ENCODE data around the gene G6PD. TPM values are rescaled to one million over a fixed set of nuclear protein-coding genes. Genes with fewer than 3 reads are reported as not detected.

G6PD gene
- total and polyA plus RNA-seq, 2 donors (not counting 3 experiments of a cell fraction or from before 2014, with no cell fraction given): 155 to 159 TPM

DNA sequence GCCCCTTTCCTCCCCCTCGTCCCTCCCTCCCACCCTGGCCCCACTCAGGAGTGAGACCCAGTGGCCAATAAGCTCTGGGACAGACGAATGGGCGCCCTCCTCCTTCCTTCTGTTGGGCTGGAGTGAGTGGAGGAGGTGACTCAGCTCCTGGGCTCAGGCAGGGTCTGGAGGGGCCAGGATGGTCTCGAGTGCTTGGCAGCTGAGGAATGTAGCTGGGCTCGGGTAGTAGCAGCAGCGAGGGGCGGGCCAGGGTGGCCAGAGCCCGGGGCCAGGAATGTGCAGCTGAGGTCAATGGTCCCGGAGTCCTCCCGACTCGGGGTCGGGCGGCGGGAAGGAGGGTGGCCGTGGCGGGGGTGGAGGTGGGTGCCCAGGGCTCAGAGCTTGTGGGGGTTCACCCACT is 15.0 kb downstream of the G6PD start:
- intact Hi-C loops (cut with micrococcal nuclease): no loop called here

More for the DNA sequence above, 15.0 kb downstream of the G6PD start:
- no peak for FAIRE-seq
- peaks cover 5 to 17% of the 10 kb centered on the region in 2 experiments for H3K36me3 ChIP-seq (ENCODE audit: control insufficient read depth in 2 of 2, extremely low read depth in 1 of 2, insufficient read depth in 2 of 2, low read length in 2 of 2)
- no peak overlapping the region for H3K4me3 ChIP-seq (replicated peaks in 1 of 3; ENCODE audit: insufficient read depth in 1 of 3, low read depth in 1 of 3, low read length in 3 of 3)
- dilution Hi-C loops (cut with MboI; ENCODE audit: extremely low pct_ligation_motif_present, low sequenced_read_pairs): no loop called here
- H2AFZ ChIP-seq (ENCODE audit: low read depth, low read length): no peak overlapping the region
- H3K27me3 ChIP-seq (ENCODE audit: control insufficient read depth in 2 of 2, insufficient read depth in 2 of 2, low read length in 2 of 2): no peaks in the 10 kb centered on the region
- no peak overlapping the region for H3K4me2 ChIP-seq (ENCODE audit: insufficient read depth, low read length)
- no peaks in the 10 kb centered on the region for H4K20me1 ChIP-seq (replicated peaks; ENCODE audit: control insufficient read depth, extremely low read depth, insufficient read depth, low read length)
- ChIA-PET POLR2A (no interaction called here), CTCF (interaction anchor here (1.6 to 4.2 kb wide), 2 partner anchors 148 to 158 kb away, joined by 4 to 24 read pairs; partner anchors contain the start of gene FLNA)
- TF ChIP-seq POLR2A (IDR thresholded peaks at IDR 0.05; ENCODE audit: low read depth, low read length): no peak
- no peak for TF ChIP-seq EZH2 (IDR thresholded peaks at IDR 0.05; ENCODE audit: borderline replicate concordance, low read depth, low read length, severe bottlenecking)
- no peak for TF ChIP-seq GATA2 (IDR thresholded peaks at IDR 0.05; ENCODE audit: insufficient read depth, insufficient read length, low read depth, low read length)
- TF ChIP-seq JUN (IDR thresholded peaks at IDR 0.05; ENCODE audit: borderline replicate concordance, insufficient read depth, insufficient read length, low read depth): no peak
- no peak for TF ChIP-seq MYC (IDR thresholded peaks at IDR 0.05; ENCODE audit: low read depth, low read length)
- TF ChIP-seq, protein P1, sequence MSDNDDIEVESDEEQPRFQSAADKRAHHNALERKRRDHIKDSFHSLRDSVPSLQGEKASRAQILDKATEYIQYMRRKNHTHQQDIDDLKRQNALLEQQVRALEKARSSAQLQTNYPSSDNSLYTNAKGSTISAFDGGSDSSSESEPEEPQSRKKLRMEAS (IDR thresholded peaks at IDR 0.05; ENCODE audit: insufficient read depth, insufficient read length): no peak
- TF ChIP-seq POLR2AphosphoS5 (IDR thresholded peaks at IDR 0.05; ENCODE audit: insufficient read depth, low read depth, low read length): no peak
- no peak for TF ChIP-seq FOS (IDR thresholded peaks at IDR 0.05; ENCODE audit: borderline replicate concordance, insufficient read depth, low read length)
- TF ChIP-seq, protein P2, sequence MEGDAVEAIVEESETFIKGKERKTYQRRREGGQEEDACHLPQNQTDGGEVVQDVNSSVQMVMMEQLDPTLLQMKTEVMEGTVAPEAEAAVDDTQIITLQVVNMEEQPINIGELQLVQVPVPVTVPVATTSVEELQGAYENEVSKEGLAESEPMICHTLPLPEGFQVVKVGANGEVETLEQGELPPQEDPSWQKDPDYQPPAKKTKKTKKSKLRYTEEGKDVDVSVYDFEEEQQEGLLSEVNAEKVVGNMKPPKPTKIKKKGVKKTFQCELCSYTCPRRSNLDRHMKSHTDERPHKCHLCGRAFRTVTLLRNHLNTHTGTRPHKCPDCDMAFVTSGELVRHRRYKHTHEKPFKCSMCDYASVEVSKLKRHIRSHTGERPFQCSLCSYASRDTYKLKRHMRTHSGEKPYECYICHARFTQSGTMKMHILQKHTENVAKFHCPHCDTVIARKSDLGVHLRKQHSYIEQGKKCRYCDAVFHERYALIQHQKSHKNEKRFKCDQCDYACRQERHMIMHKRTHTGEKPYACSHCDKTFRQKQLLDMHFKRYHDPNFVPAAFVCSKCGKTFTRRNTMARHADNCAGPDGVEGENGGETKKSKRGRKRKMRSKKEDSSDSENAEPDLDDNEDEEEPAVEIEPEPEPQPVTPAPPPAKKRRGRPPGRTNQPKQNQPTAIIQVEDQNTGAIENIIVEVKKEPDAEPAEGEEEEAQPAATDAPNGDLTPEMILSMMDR (IDR thresholded peaks at IDR 0.05; ENCODE audit: extremely low read depth in 1 of 2, insufficient read depth in 1 of 2, low read depth in 1 of 2, low read length in 2 of 2): no peak
- peaks cover 4% of the 10 kb centered on the region for H3K4me1 ChIP-seq (ENCODE audit: control insufficient read depth, extremely low read depth, insufficient read depth, low read length)
- no peak overlapping the region for H3K27ac ChIP-seq (ENCODE audit: insufficient read depth, low read depth, low read length)
- no peak overlapping the region for H3K9ac ChIP-seq (replicated peaks; ENCODE audit: extremely low read depth, insufficient read depth, low read length)
- no peak for DNase-seq (ENCODE audit: low read depth, low spot score)
- BruUV-seq (replicated peaks): TSS peak; percentile 34
- H3K9me1 ChIP-seq (replicated peaks; ENCODE audit: control insufficient read depth, extremely low read depth, insufficient read depth, low read length): no peaks in the 10 kb centered on the region
- H3K79me2 ChIP-seq (ENCODE audit: control insufficient read depth, insufficient read depth, low read length): no peaks in the 10 kb centered on the region
- no peaks in the 10 kb centered on the region for H3K9me3 ChIP-seq (replicated peaks; ENCODE audit: control insufficient read depth, insufficient read depth, low read length)
